Ovary (tissue), 3 donors: ENCODE data around the gene PXN.

Source experiments
- CTCF ChIP-seq, 3 donors: fragments of 450-650 bp in 2 of 3; fragments of 200-600 bp in 1 of 3; IDR thresholded peaks; one replicate each; pipeline versions ENCODE4 v1.5.1 to v1.8.0; 2016 to 2022; ENCODE audit warnings: antibody characterized with exemption in 3 of 3, mild to moderate bottlenecking in 1 of 3
- EP300 ChIP-seq: sonication (generic); formaldehyde crosslinking; IDR thresholded peaks from one replicate; pipeline ENCODE4 v1.6.1; 2017; ENCODE audit warnings: antibody characterized with exemption
- POLR2A ChIP-seq: fragments of 450-650 bp; IDR thresholded peaks from one replicate; pipeline ENCODE4 v1.6.1; 2017; ENCODE audit warnings: antibody characterized with exemption, mild to moderate bottlenecking, moderate library complexity
- donor health status: DM: no; HTN: no; CAD: no.

GRCh38 chr12:120200364-120200800 is 65.1 kb downstream of the PXN start:
- TF ChIP-seq CTCF (IDR thresholded peaks at IDR 0.05) (no peak), POLR2A (no peak), EP300 (no peak)
